ENCODE results near the gene RNF138.

- TF ChIP-seq CTCF (conservative IDR thresholded peaks at IDR 0.05; ENCODE audit: low read depth, low read length) = no peak
- TF ChIP-seq EZH2 (IDR thresholded peaks at IDR 0.05; ENCODE audit: borderline replicate concordance, low read depth, low read length, poor library complexity, severe bottlenecking) = no peak
Observed at GRCh38 chr18:32042337-32042736, 49.3 kb upstream of the RNF138 start.

All from A673 (cell line).